GM12892 (cell line): ENCODE data around the gene COL8A2.

Experiments
- POLR2A ChIP-seq: IDR thresholded peaks from 2 replicates; pipeline ENCODE4 v1.6.1; 2011; ENCODE audit warnings: low read depth, low read length, control low read depth
- POLR2AphosphoS5 ChIP-seq: IDR thresholded peaks from 2 replicates; pipeline ENCODE4 v1.6.1; 2011; ENCODE audit warnings: low read depth, low read length, control low read depth

DNA sequence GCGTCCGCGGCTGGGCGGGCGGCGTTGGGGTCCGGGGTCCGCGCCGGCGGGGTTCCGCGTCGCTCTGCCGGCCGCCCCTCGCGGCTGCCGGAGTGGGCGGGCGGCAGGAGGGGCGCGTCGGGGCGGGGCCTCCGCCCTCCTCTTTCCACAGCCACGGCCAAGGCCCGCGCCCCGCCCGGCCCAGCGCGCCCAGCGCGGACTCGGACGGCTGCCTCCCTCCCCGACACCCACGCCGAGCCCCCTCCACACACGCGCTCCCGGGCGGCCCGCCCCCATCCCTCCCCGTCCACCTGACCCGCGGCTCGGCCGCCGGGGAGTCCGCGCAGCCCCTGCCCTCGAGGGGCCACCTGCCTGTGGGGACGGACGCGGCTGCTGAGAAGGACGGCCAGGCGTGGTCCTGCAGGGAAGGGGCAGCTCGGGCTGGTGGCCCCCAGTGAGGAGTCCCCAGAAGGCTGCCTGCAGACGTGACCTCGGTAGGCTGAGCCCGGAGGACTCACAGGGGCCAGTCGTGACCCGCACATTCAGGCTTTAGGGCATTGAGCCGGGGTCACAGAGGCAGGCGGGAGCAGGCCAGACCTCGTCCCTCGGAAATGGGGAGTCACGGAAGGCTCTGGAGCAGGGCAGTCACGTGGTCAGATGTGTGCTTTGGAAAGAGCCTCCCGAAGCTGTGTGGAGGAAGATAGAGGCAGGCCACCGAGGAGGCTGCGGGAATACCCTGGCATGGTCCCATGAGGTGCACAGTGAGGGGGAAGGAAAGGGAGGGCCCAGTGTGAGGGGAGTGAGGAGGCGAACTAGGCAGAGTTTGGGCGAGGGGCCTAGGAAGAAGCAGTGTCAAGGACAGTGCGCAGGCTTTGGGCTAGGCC is at the start of gene COL8A2:
- TF ChIP-seq POLR2A: no peak
- TF ChIP-seq POLR2AphosphoS5: no peak
